ENCODE results near the gene ESRRG. TPM values are rescaled to one million over a fixed set of nuclear protein-coding genes. Genes with fewer than 3 reads are reported as not detected.

ESRRG gene
- total and polyA plus RNA-seq, 4 donors = 0.07 to 0.47 (median 0.20) TPM

GRCh38 chr1:216739793-216740192 lies 16.6 kb upstream of the ESRRG start (continued):
- TF ChIP-seq ZBTB33 (IDR thresholded peaks at IDR 0.05) (no peak), GABPA (IDR thresholded peaks at IDR 0.05 in 1 of 2, conservative IDR thresholded peaks at IDR 0.05 in 1 of 2) (no peak), JUND (IDR thresholded peaks at IDR 0.05) (no peak), TAF1 (conservative IDR thresholded peaks at IDR 0.05) (no peak), YY1 (IDR thresholded peaks at IDR 0.05) (no peak), EGR1 (IDR thresholded peaks at IDR 0.05; ENCODE audit: low read depth in 2 of 2) (no peak), FOXA1 (IDR thresholded peaks at IDR 0.05) (no peak), MAX (IDR thresholded peaks at IDR 0.05) (no peak), HNF4G (IDR thresholded peaks at IDR 0.05) (no peak)

- no peak for TF ChIP-seq SP1 (IDR thresholded peaks at IDR 0.05)
- TF ChIP-seq NR2F2 (IDR thresholded peaks at IDR 0.05) = no peak
- TF ChIP-seq JUND (IDR thresholded peaks at IDR 0.05) = no peak
- no peak for TF ChIP-seq ZBTB33 (IDR thresholded peaks at IDR 0.05)
These were observed 8.9 kb upstream of the ESRRG start for GRCh38 chr1:216732121-216732520.

GRCh38 chr1:216731562-216731961 lies 8.3 kb upstream of the ESRRG start:
- Histone ChIP-seq H3K9ac (ENCODE audit: low read depth in 1 of 2, low read length in 2 of 2) (no peak overlapping the region), H3K27ac (ENCODE audit: low read depth in 1 of 2, low read length in 2 of 2) (no peak overlapping the region), H3K4me1 (ENCODE audit: control insufficient read depth in 4 of 4, insufficient read depth in 4 of 4, low read length in 3 of 4) (no peaks in the 10 kb centered on the region), H3K9me3 (ENCODE audit: control insufficient read depth in 4 of 4, low read length in 3 of 4) (no peaks in the 10 kb centered on the region), H3K4me3 (ENCODE audit: low read depth in 1 of 3, low read length in 3 of 3) (no peak overlapping the region), H3K36me3 (ENCODE audit: control insufficient read depth in 4 of 4, insufficient read depth in 3 of 4, low read depth in 1 of 4, low read length in 3 of 4) (no peaks in the 10 kb centered on the region), H3K27me3 (ENCODE audit: control insufficient read depth in 4 of 4, insufficient read depth in 4 of 4, low read length in 3 of 4) (no peaks in the 10 kb centered on the region)
- TF ChIP-seq REST (IDR thresholded peaks at IDR 0.05) (no peak), SP1 (IDR thresholded peaks at IDR 0.05) (no peak), EGR1 (IDR thresholded peaks at IDR 0.05; ENCODE audit: low read depth in 2 of 2) (no peak), FOXA2 (IDR thresholded peaks at IDR 0.05) (no peak)
- no peak for DNase-seq (ENCODE audit: low spot score)
- WGBS = 84% methylated on average over 6 of the region's 6 CpGs

More at GRCh38 chr1:216732121-216732520, 8.9 kb upstream of the ESRRG start:
- DNase-seq (ENCODE audit: low spot score) = no peak
- Histone ChIP-seq H3K9ac (ENCODE audit: low read depth in 1 of 2, low read length in 2 of 2) (no peak overlapping the region), H3K36me3 (ENCODE audit: control insufficient read depth in 4 of 4, insufficient read depth in 3 of 4, low read depth in 1 of 4, low read length in 3 of 4) (no peaks in the 10 kb centered on the region), H3K9me3 (ENCODE audit: control insufficient read depth in 4 of 4, low read length in 3 of 4) (no peaks in the 10 kb centered on the region), H3K27me3 (ENCODE audit: control insufficient read depth in 4 of 4, insufficient read depth in 4 of 4, low read length in 3 of 4) (no peaks in the 10 kb centered on the region), H3K4me3 (ENCODE audit: low read depth in 1 of 3, low read length in 3 of 3) (no peak overlapping the region), H3K27ac (ENCODE audit: low read depth in 1 of 2, low read length in 2 of 2) (no peak overlapping the region), H3K4me1 (ENCODE audit: control insufficient read depth in 4 of 4, insufficient read depth in 4 of 4, low read length in 3 of 4) (no peaks in the 10 kb centered on the region)
- 81% methylated on average over 4 of the region's 4 CpGs for WGBS
